Measurements from ENCODE around the gene SLX9.
"Not testable (repeated sequence)": the region's sequence is repeated elsewhere in the genome, so short reads cannot be mapped to it uniquely, and the experiment has no call there.

Gene SLX9

GRCh38 chr21:44960141-44961092 lies 20.6 kb downstream of the SLX9 start:
- no peak for DNase-seq (ENCODE audit: low read depth)

- DNase-seq (ENCODE audit: low read depth), result peak; percentile 70
Measured at GRCh38 chr21:44962403-44962966, 22.7 kb downstream of the SLX9 start.

GRCh38 chr21:44964381-44964780 lies 24.6 kb downstream of the SLX9 start:
- DNase-seq (ENCODE audit: low read depth), result no peak

- peak; percentile 25 for DNase-seq (ENCODE audit: low read depth)
Measured at GRCh38 chr21:44965251-44966022, 25.6 kb downstream of the SLX9 start.

- no peak for DNase-seq (ENCODE audit: low read depth)
Measured at GRCh38 chr21:44966135-44967081, 26.6 kb downstream of the SLX9 start.

- no peak for DNase-seq (ENCODE audit: low read depth)
Measured at GRCh38 chr21:44967082-44968047, 27.5 kb downstream of the SLX9 start.

- no peak for DNase-seq (ENCODE audit: low read depth)
Measured at GRCh38 chr21:44969066-44969670, 29.3 kb downstream of the SLX9 start.

GRCh38 chr21:44969931-44970755 lies 30.3 kb downstream of the SLX9 start:
- DNase-seq (ENCODE audit: low read depth), result no peak

- DNase-seq (ENCODE audit: low read depth), result no peak
Measured at GRCh38 chr21:44970766-44971671, 31.2 kb downstream of the SLX9 start.

- DNase-seq (ENCODE audit: low read depth), result no peak
Measured at GRCh38 chr21:44971672-44971995, 31.8 kb downstream of the SLX9 start.

GRCh38 chr21:44972301-44972814 lies 32.5 kb downstream of the SLX9 start:
- DNase-seq (ENCODE audit: low read depth), result no peak

GRCh38 chr21:44972821-44973220 lies 33.0 kb downstream of the SLX9 start:
- no peak for DNase-seq (ENCODE audit: low read depth)

- DNase-seq (ENCODE audit: low read depth), result no peak
Measured at GRCh38 chr21:44973598-44973997, 33.8 kb downstream of the SLX9 start.

GRCh38 chr21:44974676-44975075 lies 34.8 kb downstream of the SLX9 start:
- no peak for DNase-seq (ENCODE audit: low read depth)

GRCh38 chr21:44975720-44976555 lies 36.1 kb downstream of the SLX9 start:
- no peak for DNase-seq (ENCODE audit: low read depth)

GRCh38 chr21:44976556-44977393 lies 36.9 kb downstream of the SLX9 start:
- DNase-seq (ENCODE audit: low read depth), result not testable (repeated sequence)

Data from stromal cell of bone marrow (primary cell).